Hematopoietic multipotent progenitor cell treated with erythropoietin and hydrocortisone succinate and interleukin-3 and kit ligand, for 17 days (in vitro differentiated cells): ENCODE data around the gene MAGI2.

Experiments
- DNase-seq: peaks from one replicate; pipeline ENCODE4 v3.0.0-alpha.2; 2015; ENCODE audit warnings: low spot score

MAGI2 gene

DNA sequence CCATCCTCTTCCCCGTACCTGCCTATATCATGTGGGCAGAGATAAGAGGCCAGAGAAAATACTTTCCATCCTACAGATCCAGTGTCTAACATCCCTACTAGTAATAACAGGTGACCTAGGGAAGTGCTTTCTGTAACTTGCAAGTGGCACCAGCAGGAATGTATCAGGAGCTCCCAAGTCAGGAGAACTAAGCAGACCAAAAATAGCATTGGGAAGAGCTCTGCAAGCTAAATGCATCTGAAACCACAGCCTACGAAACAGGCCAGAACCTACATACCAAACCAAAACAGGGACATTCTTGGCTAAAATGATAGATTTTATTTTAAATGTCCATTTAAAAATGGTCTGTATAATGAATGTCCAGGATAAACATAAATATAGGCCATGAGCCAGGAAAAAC, 974.1 kb downstream of the MAGI2 start:
- DNase-seq: no peak

- DNase-seq: no peak
Measured at GRCh38 chr7:78476851-78477405, 976.5 kb downstream of the MAGI2 start.

DNA sequence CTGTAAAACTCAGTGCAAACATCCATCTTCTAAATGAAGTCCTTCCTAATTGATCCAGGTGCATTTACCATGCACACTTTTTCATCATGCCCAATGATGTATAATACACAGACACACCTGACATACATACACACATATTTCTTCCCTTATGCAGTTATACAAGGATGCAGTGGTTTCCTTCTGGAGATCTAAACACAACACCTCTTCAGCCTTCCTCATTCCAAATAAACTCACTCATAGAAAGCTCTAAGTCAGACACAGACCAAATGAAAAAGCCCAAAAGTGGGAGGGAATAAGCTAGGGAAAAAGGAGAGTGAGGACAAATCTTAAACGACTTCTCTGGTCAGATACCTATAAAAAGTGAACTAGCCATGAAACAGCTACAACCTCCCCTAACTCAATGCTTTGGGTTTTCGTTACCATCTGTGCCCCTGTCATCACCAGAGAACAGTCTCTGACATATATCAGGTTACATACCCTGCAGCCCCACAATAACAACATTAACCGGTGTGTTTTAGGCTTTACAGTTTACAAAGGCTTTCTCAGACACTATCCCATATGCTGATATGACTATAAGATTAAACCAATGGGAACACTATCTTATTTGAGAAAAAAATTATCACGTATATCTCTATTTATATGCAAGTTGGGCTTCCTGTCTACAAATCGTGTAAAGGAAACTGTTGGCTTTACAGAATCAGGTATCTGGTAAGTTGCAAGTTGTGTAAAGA, 979.7 kb downstream of the MAGI2 start:
- no peak for DNase-seq

- no peak for DNase-seq
Measured at GRCh38 chr7:78473021-78473420, 980.4 kb downstream of the MAGI2 start.

DNA sequence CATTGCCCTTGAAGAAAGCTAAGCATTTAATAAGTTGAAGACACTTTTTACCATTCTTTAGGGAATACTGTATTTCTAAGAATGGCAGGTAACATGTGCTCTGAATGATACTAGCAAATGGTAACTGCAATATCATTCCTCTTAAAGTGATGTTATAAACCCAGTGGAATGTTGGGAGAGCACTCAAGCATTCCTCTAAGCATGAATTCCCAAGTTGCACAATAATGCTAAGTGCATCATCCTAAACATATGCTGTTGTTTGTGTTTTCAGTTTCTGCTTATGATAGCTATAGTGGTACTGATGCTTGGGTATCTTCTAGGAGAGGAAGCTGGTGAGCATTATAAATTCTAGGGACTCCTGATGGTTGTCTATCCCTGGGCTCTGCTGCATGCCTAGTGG, 980.9 kb downstream of the MAGI2 start:
- no peak for DNase-seq

- DNase-seq: no peak
Measured at GRCh38 chr7:78465894-78466293, 987.6 kb downstream of the MAGI2 start.

DNA sequence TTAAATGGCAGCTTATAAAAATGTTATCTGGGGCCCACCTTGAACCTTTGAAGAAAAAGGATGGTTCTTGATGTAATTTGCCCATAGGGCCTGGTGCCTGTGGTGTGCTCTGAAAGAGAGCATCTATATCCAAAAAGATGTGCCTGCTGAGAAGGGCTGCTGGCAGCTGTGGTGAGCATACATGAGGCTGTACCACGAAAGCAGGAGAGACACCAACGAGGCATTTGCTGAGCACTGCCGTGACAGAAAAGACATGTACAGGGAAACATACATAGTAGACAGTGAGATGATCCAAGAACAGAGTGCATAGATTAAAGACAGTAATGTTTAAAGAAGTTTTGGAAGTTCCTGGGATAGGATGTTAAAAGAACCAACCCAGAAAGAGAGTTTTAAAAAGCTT, 990.4 kb downstream of the MAGI2 start:
- DNase-seq: no peak

DNA sequence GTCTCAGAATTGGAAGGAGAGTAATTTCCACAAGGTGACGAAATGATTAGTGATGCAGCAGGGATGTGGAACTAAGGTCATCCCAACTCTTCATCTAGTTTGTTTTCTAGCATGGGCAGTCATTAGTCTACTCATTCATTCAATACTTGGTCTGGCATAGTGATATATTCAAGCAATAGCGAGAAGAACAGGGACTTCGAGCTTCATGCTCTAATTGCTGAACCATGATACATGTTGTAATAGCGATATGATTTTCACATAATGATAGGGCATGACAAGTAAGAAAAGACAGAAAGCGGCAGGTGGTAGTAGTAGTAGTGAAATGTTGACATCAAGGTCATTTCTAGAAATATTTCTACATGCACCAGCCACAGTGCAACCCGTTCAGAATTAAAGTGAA, 1002.8 kb downstream of the MAGI2 start:
- no peak for DNase-seq

- no peak for DNase-seq
Measured at GRCh38 chr7:78448911-78449310, 1004.6 kb downstream of the MAGI2 start.

GRCh38 chr7:78444267-78444666, 1009.2 kb downstream of the MAGI2 start:
- DNase-seq: no peak

DNA sequence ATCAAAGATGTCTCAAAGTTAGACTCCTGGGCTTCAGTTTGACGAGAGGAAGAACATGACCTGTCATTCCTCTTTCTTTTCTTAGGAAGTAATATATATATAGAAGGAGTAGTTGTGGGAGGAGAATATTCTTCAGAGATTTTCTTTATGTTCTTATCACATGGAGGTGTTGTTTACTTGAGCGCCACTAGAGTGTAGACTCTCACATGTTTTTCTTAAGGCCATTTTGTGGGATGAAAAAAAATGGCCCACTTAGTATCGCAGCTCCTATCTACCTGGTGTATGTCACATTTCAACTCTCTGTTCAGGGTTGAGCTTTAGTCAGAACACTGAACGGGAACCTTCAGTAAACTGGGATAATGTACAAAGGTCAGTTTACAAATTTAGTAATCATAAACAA, 1009.7 kb downstream of the MAGI2 start:
- DNase-seq: no peak

DNA sequence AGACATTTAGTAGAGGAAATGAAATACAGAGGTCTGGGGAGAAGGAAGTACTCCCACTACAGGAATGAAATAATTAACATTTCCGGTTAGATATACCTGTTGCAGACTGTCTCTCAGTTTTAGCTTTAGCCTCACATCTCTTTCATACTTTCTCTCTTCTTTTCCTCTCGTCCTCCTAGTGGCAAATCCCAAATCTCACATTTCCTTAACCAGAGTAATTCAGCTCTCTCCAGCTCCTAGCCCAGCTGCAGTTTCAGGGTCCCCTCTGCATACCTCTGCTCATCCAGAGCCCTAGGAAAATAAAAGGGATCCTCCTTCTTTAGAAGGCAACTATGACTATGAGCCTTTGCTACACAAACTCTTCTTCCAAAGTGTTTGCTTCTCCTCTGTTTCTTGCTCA, 1011.7 kb downstream of the MAGI2 start:
- DNase-seq: no peak

DNA sequence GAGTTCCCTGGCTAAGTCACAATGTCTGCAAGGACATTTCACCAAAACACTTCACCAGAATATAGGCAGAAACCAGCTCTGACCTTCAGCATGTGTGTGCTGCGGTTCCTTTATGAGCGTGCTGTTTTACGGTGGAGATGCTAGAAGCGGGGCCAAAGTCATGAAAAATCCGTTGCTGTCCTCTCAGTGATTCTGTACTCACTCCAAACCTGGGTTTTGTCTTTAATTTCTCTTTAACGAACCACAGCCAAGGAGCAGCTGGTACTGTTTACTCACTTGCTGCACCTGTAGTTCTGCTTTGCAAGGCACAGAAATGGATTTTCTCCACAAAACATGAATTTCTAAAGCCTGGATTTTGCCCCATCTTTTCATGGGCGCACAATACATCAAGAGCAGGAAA, 1015.0 kb downstream of the MAGI2 start:
- no peak for DNase-seq

- DNase-seq: no peak
Measured at GRCh38 chr7:78437118-78437517, 1016.3 kb downstream of the MAGI2 start.

DNA sequence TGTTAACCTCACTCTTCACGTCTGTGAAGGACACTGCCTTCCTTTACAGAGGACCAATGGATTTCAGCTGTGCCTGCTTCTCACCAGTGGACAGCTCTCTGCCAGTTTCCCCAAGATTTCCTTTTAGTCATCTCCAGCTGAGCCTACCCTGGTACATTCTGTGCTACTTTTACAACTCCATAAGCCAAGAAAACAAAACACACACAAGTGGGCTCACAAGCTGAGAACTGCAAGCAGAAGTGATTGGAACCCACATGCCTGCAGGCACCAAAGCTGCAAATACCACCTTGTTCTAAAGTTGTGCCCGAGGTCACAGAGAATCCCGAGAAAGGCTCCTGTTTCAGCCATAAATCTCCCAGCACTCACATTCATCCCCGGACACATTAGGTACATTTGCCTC, 1018.1 kb downstream of the MAGI2 start:
- no peak for DNase-seq

DNA sequence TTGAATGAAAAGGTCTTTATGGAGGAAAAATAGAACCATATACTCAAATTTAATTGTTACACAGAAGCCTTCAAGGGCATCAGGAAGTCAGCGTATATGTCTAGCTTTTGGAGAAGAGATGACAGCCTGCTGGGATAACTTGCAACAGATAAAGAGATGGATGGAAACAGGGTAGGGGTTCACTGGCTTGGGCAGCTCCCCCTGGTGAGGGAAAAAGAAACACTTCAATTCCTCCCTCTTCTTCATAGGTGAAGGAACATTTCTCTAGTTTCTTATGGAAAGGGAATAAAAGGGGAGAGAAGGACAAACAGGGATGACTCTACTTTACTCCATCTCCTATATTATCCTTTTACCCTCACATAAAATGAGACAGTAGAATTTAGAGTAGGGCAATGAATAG, 1019.2 kb downstream of the MAGI2 start:
- DNase-seq: no peak

- no peak for DNase-seq
Measured at GRCh38 chr7:78433421-78433820, 1020.0 kb downstream of the MAGI2 start.

- no peak for DNase-seq
Measured at GRCh38 chr7:78429878-78430277, 1023.6 kb downstream of the MAGI2 start.

DNA sequence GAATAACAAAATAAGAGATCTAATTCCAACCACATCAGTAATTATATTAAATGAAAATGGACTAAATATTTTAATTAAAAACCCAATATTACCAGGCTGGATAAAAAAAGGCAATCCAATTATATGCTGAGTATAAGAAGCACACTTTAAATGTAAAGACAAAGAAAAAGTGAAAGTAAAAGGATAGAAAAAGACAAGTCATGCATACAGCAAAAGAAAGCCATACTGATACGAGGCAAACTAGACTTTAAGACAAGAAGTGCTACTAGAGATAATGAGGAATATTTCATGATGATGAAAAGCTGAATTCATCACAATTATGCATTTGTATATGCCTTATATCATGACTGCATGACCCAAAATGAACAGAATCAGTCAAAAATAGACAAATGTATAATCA, 1026.3 kb downstream of the MAGI2 start:
- no peak for DNase-seq

DNA sequence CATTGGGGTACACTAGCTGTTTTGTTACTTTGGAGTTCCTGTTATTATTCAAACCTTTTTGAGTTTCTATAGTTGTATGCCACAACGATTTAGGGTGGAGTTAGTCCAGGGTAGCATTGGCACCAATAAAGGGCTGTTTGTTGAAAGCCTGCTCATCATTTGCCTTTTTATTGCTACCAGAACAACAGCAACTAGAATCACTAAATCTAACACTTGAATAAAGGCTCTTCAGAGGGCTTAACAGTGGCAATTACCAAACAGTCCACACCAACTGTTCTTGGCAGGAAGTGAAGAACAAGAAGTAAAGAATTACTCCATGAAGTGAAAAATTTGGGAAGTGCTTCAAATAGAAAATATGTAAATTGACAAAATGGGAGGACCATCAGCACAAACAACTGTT, 1033.5 kb downstream of the MAGI2 start:
- no peak for DNase-seq

GRCh38 chr7:78417180-78417853, 1036.2 kb downstream of the MAGI2 start:
- DNase-seq: no peak

DNA sequence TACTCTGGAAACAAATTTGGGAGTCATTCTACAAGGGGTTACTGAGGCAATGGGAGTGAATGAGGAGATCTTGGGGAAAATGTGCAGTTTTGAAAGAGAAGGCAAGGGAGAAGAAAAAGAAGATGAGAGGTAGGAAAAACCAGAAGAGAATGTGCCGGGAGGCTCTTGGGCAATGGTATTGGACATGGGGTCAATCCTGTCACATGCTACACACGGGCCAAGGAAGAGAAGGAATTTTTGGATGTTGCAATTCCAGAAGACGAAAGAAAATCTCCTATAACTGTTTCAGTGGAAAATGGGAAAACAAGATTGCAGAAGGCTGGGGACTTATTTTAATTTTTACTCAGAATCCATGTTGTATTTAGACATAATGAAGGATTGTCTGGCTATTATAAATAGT, 1039.9 kb downstream of the MAGI2 start:
- no peak for DNase-seq

DNA sequence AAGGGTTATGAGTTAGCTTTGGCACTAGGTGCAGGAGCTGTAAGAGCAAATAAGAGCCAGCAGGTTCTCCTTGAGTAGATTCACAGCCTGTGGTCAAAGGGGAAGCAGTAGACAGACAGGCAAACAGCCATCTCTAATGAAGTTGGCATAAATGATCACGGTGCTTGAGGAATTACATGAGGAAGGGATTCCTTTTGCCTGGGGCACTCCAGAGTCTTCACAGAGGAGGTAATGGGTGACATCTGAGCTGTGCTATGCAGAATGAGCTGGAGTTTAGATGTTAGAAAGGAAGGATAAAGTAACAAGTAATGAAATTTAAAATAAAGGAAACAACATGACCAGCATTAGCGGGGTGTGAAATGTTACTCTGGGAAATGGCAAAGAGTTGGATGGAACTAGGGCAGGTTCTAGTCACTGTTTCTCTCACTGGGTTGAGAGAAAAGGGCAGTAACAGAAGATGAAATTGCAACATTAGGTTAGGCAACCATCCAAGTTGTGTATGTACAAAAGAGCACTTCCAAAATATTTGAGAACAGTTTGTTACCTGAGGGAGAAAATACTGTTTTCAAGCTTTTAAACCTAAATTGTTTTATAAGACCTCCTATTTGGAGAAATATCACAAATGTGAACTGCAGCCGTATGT, 1041.1 kb downstream of the MAGI2 start:
- no peak for DNase-seq
